Measurements from ENCODE around the gene COL13A1. TPM values are rescaled to one million over a fixed set of nuclear protein-coding genes. Genes with fewer than 3 reads are reported as not detected.

Gene COL13A1
- total and polyA plus RNA-seq, 2 donors (not counting 1 experiment from before 2014, with no cell fraction given), result 5.7 to 7.4 TPM

DNA sequence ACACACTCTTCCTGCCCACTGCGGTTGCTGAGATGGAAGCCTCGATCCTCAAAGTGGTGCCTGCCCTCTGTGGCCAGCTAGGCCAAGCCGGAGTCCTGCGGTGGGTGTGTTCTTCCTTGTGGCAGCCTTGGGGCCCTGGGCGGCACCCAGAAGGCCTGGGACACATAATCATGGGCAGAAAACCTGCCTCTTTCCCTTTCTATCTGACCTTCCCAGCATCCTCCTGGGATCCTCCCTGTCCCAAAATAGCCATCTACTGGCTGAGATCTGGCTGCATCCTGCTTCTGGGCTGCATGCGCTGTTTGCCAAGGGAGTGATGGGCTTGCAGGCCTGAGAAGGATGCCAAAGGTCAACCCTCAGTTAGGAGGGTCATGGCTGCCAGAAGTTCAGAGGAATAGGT lies 23.9 kb downstream of the COL13A1 start:
- no peaks in the 10 kb centered on the region for H3K9me3 ChIP-seq (ENCODE audit: control insufficient read depth, insufficient read depth, low read depth, low read length)
- no peak overlapping the region for H3K9ac ChIP-seq (ENCODE audit: insufficient read depth, low read length)
- H3K79me2 ChIP-seq (ENCODE audit: control insufficient read depth, insufficient read depth, low read length), result no peaks in the 10 kb centered on the region
- H3K36me3 ChIP-seq (ENCODE audit: control insufficient read depth, insufficient read depth, low read length), result peaks cover 1% of the 10 kb centered on the region
- no peak overlapping the region for H3K27ac ChIP-seq (ENCODE audit: insufficient read depth, low read length)
- no peak overlapping the region for H3K4me2 ChIP-seq (ENCODE audit: extremely low read depth, insufficient read depth, low read length)
- no peak for DNase-seq (ENCODE audit: low read depth in 2 of 2)
- no peaks in the 10 kb centered on the region for H3K4me1 ChIP-seq (ENCODE audit: control insufficient read depth, extremely low read depth, insufficient read depth, low read length)
- H2AFZ ChIP-seq (ENCODE audit: low read length), result no peak overlapping the region
- no peaks in the 10 kb centered on the region for H3K27me3 ChIP-seq (ENCODE audit: control insufficient read depth, insufficient read depth, low read length)
- TF ChIP-seq, protein P1, sequence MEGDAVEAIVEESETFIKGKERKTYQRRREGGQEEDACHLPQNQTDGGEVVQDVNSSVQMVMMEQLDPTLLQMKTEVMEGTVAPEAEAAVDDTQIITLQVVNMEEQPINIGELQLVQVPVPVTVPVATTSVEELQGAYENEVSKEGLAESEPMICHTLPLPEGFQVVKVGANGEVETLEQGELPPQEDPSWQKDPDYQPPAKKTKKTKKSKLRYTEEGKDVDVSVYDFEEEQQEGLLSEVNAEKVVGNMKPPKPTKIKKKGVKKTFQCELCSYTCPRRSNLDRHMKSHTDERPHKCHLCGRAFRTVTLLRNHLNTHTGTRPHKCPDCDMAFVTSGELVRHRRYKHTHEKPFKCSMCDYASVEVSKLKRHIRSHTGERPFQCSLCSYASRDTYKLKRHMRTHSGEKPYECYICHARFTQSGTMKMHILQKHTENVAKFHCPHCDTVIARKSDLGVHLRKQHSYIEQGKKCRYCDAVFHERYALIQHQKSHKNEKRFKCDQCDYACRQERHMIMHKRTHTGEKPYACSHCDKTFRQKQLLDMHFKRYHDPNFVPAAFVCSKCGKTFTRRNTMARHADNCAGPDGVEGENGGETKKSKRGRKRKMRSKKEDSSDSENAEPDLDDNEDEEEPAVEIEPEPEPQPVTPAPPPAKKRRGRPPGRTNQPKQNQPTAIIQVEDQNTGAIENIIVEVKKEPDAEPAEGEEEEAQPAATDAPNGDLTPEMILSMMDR (conservative IDR thresholded peaks at IDR 0.05 in 1 of 2, IDR thresholded peaks at IDR 0.05 in 1 of 2; ENCODE audit: low read depth in 1 of 2, low read length in 2 of 2), result no peak
- no peak for TF ChIP-seq EZH2 (IDR thresholded peaks at IDR 0.05; ENCODE audit: low read length, missing control alignments)
- no peaks in the 10 kb centered on the region for H4K20me1 ChIP-seq (ENCODE audit: control insufficient read depth, extremely low read depth, insufficient read depth, low read length)
- no peak overlapping the region for H3K4me3 ChIP-seq (replicated peaks in 1 of 4; ENCODE audit: control extremely low read depth in 1 of 4, insufficient read depth in 1 of 4, low read depth in 3 of 4, low read length in 4 of 4)

GRCh38 chr10:69826094-69826493 lies 24.4 kb downstream of the COL13A1 start:
- Histone ChIP-seq H3K4me3 (replicated peaks in 1 of 4; ENCODE audit: control extremely low read depth in 1 of 4, insufficient read depth in 1 of 4, low read depth in 3 of 4, low read length in 4 of 4) (no peak overlapping the region), H3K79me2 (ENCODE audit: control insufficient read depth, insufficient read depth, low read length) (no peaks in the 10 kb centered on the region), H2AFZ (ENCODE audit: low read length) (no peak overlapping the region), H3K9ac (ENCODE audit: insufficient read depth, low read length) (no peak overlapping the region), H3K27ac (ENCODE audit: insufficient read depth, low read length) (no peak overlapping the region), H3K36me3 (ENCODE audit: control insufficient read depth, insufficient read depth, low read length) (peaks cover 1% of the 10 kb centered on the region), H3K27me3 (ENCODE audit: control insufficient read depth, insufficient read depth, low read length) (no peaks in the 10 kb centered on the region), H4K20me1 (ENCODE audit: control insufficient read depth, extremely low read depth, insufficient read depth, low read length) (no peaks in the 10 kb centered on the region), H3K4me1 (ENCODE audit: control insufficient read depth, extremely low read depth, insufficient read depth, low read length) (no peaks in the 10 kb centered on the region), H3K4me2 (ENCODE audit: extremely low read depth, insufficient read depth, low read length) (no peak overlapping the region), H3K9me3 (ENCODE audit: control insufficient read depth, insufficient read depth, low read depth, low read length) (no peaks in the 10 kb centered on the region)
- no peak for DNase-seq (ENCODE audit: low read depth in 2 of 2)
- TF ChIP-seq EZH2 (IDR thresholded peaks at IDR 0.05; ENCODE audit: low read length, missing control alignments), result no peak
- TF ChIP-seq, protein P1 (conservative IDR thresholded peaks at IDR 0.05 in 1 of 2, IDR thresholded peaks at IDR 0.05 in 1 of 2; ENCODE audit: low read depth in 1 of 2, low read length in 2 of 2), result no peak

DNA sequence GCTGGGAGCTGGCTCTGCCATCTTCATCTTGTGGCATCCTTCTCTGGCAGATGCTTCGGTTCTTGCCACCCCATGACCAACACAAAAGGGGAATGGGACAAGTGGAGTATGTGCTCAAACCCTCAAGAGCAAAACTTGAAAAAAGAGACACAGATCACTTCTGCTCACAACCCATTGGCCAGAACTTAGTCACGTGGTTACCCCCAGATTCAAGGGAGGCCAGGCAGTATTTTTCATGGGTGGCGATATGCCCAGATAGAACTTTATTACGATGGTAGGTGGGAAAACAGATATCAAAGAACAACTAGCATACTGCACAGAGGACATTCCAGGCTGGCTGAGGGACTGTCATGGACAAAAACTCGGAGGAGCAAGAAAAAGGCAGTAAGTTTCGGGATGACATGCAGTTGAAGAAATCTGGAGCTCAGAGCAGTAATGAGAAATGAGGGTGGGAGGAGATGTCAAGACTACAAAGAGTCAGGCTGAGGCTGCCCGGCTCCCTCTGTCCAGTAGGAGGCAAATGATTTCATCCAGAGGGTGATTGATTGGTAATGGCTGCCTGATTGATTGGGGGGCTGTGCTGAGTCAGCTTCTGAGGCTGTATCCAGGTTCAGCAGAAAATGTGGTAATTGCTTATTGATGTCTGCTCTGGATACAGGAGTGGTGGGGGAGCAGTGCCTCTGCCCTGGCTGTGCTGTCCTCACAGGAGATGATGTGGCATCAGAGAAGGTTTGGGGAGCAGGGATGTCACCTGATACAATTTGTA lies 25.3 kb downstream of the COL13A1 start:
- Histone ChIP-seq H3K9me3 (ENCODE audit: control insufficient read depth, insufficient read depth, low read depth, low read length) (no peaks in the 10 kb centered on the region), H2AFZ (ENCODE audit: low read length) (no peak overlapping the region), H4K20me1 (ENCODE audit: control insufficient read depth, extremely low read depth, insufficient read depth, low read length) (no peaks in the 10 kb centered on the region), H3K27me3 (ENCODE audit: control insufficient read depth, insufficient read depth, low read length) (no peaks in the 10 kb centered on the region), H3K36me3 (ENCODE audit: control insufficient read depth, insufficient read depth, low read length) (peaks cover 1% of the 10 kb centered on the region), H3K27ac (ENCODE audit: insufficient read depth, low read length) (no peak overlapping the region), H3K4me3 (replicated peaks in 1 of 4; ENCODE audit: control extremely low read depth in 1 of 4, insufficient read depth in 1 of 4, low read depth in 3 of 4, low read length in 4 of 4) (no peak overlapping the region), H3K9ac (ENCODE audit: insufficient read depth, low read length) (no peak overlapping the region), H3K4me2 (ENCODE audit: extremely low read depth, insufficient read depth, low read length) (no peak overlapping the region), H3K4me1 (ENCODE audit: control insufficient read depth, extremely low read depth, insufficient read depth, low read length) (no peaks in the 10 kb centered on the region), H3K79me2 (ENCODE audit: control insufficient read depth, insufficient read depth, low read length) (no peaks in the 10 kb centered on the region)
- TF ChIP-seq, protein P1 (conservative IDR thresholded peaks at IDR 0.05 in 1 of 2, IDR thresholded peaks at IDR 0.05 in 1 of 2; ENCODE audit: low read depth in 1 of 2, low read length in 2 of 2), result peak in 1 of 2 donors; percentile 10
- no peak for TF ChIP-seq EZH2 (IDR thresholded peaks at IDR 0.05; ENCODE audit: low read length, missing control alignments)
- DNase-seq (ENCODE audit: low read depth in 2 of 2), result no peak
